Fibroblast of the aortic adventitia (primary cell): ENCODE results near the gene NHS. TPM values are rescaled to one million over a fixed set of nuclear protein-coding genes. Genes with fewer than 3 reads are reported as not detected.

Experiments used
- DNase-seq: peaks from one replicate; pipeline ENCODE4 v3.0.0-alpha.2; 2010; ENCODE audit warnings: low read depth
- H3K4me3 ChIP-seq: 2 replicates; pipeline ENCODE4 v1.5.1; 2011; ENCODE audit warnings: low read depth, mild to moderate bottlenecking, control low read depth, low read length, moderate library complexity
- total RNA-seq: library from RNA; depleted of rRNA; stranded (reverse); fragments of >200 nt; gene quantifications from 2 replicates; pipeline ENCODE4 v1.2.3, GENCODE V29; 2012; ENCODE audit warnings: low replicate concordance
- TF ChIP-seq, protein P1 (sequence below): IDR thresholded peaks from 2 replicates; pipeline ENCODE4 v1.5.1; 2011; ENCODE audit warnings: mild to moderate bottlenecking, low read length, control low read depth, inconsistent platforms; ENCODE audit not compliant: insufficient read depth

The NHS gene
- total RNA-seq, 1 donor = 11.6 TPM

DNA sequence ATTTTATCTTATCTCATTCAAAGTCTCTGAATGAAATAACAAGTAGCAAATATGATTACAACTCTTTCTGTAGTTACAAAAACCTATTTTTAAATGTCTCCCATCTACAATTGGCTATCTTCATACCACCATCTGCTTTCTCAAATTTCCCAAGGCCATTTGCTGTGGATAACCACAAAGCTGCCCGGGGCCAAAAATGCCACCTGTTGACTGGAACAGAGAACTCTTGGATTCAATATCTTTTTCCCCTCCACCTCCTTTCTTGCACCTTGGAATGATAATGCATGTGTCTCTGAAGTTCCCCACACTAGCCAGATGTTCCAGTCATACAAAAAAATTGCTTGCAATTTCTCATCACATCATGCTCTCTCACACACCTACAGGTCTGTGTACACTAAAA, 269.0 kb downstream of the NHS start:
- no peak overlapping the region for H3K4me3 ChIP-seq
- no peak for DNase-seq
- TF ChIP-seq, protein P1, sequence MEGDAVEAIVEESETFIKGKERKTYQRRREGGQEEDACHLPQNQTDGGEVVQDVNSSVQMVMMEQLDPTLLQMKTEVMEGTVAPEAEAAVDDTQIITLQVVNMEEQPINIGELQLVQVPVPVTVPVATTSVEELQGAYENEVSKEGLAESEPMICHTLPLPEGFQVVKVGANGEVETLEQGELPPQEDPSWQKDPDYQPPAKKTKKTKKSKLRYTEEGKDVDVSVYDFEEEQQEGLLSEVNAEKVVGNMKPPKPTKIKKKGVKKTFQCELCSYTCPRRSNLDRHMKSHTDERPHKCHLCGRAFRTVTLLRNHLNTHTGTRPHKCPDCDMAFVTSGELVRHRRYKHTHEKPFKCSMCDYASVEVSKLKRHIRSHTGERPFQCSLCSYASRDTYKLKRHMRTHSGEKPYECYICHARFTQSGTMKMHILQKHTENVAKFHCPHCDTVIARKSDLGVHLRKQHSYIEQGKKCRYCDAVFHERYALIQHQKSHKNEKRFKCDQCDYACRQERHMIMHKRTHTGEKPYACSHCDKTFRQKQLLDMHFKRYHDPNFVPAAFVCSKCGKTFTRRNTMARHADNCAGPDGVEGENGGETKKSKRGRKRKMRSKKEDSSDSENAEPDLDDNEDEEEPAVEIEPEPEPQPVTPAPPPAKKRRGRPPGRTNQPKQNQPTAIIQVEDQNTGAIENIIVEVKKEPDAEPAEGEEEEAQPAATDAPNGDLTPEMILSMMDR = no peak

GRCh38 chrX:17654116-17654515, 279.1 kb downstream of the NHS start:
- no peak for DNase-seq
- TF ChIP-seq, protein P1 = no peak
- no peak overlapping the region for H3K4me3 ChIP-seq

DNA sequence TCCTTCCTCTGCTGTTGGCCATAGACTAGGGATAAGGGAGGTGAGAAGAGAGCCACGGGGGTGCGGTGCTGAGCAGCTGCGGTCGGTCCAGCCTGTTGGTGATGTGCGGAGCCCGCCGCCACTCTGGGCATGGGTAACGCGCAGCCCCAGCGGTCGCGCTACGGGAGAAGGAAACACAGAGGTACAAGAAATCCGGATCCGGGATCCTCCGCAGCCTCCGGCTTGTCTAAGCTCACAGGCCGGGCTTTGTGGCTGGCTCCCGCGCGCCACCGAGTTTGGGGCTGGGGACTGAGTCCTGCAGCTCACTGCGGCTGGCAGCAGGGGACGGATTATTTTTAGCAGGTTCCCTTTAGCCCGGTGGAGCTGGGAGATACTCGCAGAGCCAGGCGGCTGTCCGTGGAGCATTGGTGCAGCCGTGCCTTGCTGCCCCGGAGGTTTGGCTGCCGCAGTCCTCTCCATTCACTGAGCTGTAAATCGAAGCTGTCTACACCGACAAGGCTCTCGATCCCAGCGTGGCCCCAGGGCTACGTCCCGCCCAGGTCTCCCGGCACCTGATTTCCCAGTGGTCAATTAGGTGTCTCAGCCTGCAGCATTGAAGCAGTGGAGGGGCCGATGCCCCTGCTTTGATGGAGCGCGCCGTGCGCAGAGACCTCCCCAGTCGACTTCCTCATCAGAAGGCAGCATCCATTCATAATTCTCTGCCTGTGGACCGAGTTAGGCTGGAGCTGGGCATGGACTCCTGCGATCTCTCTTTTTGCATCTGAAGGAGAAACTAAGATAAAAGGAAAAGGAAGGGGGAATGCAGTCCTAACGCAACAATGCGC, 280.4 kb downstream of the NHS start:
- peak; percentile 17 for DNase-seq
- peak overlapping the region; percentile 46 for H3K4me3 ChIP-seq

DNA sequence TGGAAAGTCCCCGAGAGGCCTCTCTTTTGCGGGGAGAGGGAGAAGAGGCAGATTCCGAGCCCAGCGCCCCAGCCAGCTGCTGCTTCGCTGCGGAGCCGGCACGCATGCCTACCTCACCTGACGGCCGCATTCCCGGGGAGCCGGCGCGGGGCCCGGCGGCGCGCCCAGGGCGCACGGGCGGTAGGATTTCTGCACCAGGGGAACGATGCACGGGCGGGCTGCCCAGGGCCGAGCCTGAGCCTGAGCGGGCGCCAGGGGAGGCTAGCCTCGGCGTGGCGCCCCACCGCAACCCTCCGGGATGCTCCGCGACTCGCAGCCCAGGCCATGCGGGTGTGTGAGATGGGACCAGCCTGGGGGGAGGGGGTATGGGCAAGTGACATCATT, 281.0 kb downstream of the NHS start:
- TF ChIP-seq, protein P1 = no peak
- DNase-seq = no peak
- peak overlapping the region; percentile 40 for H3K4me3 ChIP-seq

More for the DNA sequence above, 280.4 kb downstream of the NHS start:
- TF ChIP-seq, protein P1 = no peak

DNA sequence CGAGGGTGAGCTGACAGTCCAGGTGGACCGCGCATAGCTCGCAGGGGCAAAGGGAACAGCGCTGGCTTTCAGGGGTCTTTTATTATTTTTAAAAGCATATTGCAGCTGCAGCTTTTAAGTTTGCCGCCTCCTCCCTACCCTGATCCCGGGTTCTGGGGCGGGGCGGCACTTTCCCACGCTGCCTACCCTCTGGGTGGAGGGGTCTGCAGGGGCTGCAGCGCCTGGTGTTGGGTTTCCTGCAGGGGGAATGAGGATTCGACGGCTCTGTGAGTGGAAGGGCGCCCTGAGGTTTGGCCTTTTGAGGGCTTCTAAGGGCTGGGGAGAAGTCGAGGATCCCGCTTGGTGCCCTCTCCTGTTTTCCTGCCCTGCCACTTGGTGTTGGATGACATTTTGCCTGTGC, 281.6 kb downstream of the NHS start:
- H3K4me3 ChIP-seq = no peak overlapping the region
- DNase-seq = no peak
- TF ChIP-seq, protein P1 = no peak

DNA sequence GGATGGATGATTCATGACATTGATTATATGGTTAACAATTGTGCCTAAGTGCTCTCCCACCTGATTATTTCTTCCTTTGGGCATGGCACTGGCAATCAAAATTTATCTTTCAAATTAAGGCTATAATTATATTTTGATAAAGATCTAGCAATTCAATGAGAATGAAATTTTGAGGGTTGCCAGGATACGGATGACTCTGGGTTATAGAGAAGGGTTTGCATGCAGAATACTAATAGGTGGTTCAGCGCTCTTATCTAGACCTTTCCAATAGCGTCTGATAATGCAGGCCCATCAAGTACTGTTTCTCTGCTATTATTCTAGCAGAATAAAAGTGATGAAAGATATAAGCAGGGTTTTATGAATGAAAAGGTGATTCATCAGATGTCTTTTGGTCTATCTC, 287.4 kb downstream of the NHS start:
- TF ChIP-seq, protein P1 = no peak
- DNase-seq = no peak
- H3K4me3 ChIP-seq = no peak overlapping the region
